ENCODE results near the gene PGAP6.

GRCh38 chr16:380762-381011 is 1.1 kb downstream of the PGAP6 start:
- TF ChIP-seq CTCF (conservative IDR thresholded peaks at IDR 0.05 in 1 of 2, IDR thresholded peaks at IDR 0.05 in 1 of 2; ENCODE audit: low read depth in 1 of 2, low read length in 2 of 2): no peak
- no peak for TF ChIP-seq EZH2 (IDR thresholded peaks at IDR 0.05; ENCODE audit: low read length, missing control alignments)

Measured in fibroblast of lung (primary cell).